HG02642 (cell line): Measurements from ENCODE around the gene KCNK10.

ENCODE experiments used
- ATAC-seq: cut with Tn5 transposase; IDR thresholded peaks from one replicate; pipeline ENCODE4 v1.9.1; 2021; ENCODE audit warnings: mild to moderate bottlenecking; ENCODE audit not compliant: unreplicated experiment, poor library complexity

Gene KCNK10

DNA sequence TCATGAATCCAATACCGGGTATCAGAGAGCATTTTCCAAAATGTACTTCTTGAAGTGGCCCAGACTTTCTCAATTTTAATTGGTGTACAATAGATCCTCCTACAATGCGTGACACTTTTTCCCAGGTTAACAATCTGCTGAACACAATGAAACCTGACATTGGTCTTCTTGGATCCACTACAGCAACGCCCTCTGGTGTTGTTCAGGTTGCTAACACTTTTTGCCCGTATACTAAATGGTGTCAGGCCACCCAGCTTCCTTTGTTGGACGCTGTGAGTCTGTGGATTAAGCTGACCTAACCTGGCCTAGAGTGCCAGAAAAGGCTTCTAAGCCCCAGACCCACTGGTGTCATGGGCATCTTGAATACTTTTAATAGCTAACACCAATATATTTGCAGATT lies 89.2 kb downstream of the KCNK10 start:
- no peak for ATAC-seq

DNA sequence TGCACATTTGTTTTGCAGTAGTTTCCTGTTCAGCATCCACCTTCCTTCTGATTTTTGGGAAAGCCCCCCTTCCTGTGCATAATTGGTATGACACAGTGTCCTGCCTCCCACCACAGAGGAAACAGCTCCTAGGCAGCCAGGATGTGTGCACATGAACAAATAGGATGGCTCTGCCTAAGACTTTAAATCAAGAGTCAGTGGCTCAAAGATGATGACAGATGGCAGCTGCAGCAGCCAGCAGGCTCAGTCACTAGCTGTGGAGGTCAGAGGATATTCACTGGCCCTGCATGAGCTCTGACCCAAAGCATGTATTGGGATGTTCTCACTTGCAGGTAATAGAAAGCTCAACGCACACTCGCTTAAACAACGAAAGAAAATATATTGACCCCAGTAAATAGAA lies 90.3 kb downstream of the KCNK10 start:
- no peak for ATAC-seq

DNA sequence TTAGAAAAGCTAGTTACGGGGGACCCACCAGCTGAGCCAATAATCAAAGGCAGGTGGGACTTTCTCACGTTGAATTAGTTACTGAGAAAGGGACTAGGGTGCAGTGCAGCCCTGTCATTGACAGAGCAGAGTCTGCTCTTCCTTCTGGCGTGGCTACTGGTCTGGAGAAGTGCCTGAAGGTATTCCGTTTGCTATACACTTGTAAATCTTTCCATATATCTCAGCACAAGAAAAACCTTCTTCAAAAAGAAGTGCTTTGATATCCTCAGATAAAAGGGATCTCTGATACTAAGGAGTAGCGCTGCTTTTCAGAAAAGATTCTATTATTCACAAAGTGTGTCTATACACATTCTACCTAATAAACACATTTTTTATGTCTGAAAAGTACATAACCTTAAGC lies 91.5 kb downstream of the KCNK10 start:
- ATAC-seq: no peak

- no peak for ATAC-seq
Observed at GRCh38 chr14:88229428-88229827, 93.6 kb downstream of the KCNK10 start.

GRCh38 chr14:88228522-88229236 lies 94.4 kb downstream of the KCNK10 start:
- no peak for ATAC-seq

- no peak for ATAC-seq
Observed at GRCh38 chr14:88227693-88228092, 95.4 kb downstream of the KCNK10 start.

GRCh38 chr14:88225721-88226120 lies 97.3 kb downstream of the KCNK10 start:
- no peak for ATAC-seq

DNA sequence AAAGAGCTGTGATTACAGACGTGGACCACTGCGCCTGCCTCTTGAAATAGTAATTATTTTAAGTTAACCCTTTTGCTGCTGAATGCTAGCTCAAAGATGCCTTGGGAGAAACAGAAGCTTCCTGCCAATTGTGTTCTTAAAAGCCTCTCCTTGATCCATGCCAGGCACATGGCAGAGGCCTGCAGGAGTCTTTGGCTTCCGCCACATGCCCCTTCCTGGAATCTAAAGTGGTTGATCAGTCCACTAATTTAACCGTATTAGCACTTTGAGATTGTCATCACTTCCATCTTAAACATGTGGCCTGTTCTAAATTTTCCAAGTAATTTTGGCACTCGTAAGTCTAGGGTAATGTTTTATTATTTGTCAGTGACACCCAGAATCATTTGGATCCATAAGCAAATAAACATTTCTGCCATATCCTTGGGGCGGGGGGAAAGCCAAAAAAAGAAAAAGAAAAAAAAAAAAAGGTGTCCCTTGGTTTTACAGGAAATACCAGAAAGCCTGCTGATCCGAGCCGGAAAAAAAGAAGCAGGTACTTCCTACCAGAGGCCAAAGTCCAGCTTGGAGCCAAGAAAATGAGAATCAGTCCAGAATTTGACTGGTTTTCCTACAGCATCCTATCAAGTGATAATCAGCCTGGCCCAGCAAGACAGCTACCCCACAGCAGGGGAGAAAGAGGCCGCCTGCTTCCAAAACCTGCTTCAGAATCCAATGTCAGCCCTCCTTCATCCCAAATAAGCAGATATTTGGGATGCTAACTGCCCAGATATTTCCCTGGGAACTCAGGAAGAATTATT lies 104.8 kb downstream of the KCNK10 start:
- ATAC-seq: no peak

GRCh38 chr14:88212691-88213090 lies 110.4 kb downstream of the KCNK10 start:
- no peak for ATAC-seq

GRCh38 chr14:88210426-88210825 lies 112.6 kb downstream of the KCNK10 start:
- no peak for ATAC-seq

- ATAC-seq: no peak
Observed at GRCh38 chr14:88209273-88209672, 113.8 kb downstream of the KCNK10 start.

GRCh38 chr14:88208858-88209257 lies 114.2 kb downstream of the KCNK10 start:
- no peak for ATAC-seq

DNA sequence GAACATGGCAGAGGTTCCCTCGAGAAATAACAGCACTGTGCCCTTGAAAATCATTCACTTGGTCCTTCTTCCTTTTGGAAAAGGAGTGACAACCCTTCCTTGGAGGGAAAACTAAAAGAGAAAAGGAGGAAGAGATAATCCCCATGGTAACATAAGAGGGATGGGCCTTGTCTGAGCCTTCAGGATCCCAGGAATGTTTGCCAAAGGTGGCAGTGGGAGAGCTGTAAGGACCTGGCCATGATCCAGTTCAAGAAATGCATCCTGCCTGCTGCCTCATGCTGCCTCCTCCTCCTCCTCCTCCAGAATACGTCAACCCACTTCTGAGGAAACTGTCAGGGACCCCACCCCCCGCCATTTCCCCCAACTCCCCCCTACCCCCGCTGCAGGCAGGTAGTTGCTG lies 118.8 kb downstream of the KCNK10 start:
- no peak for ATAC-seq

GRCh38 chr14:88203291-88203690 lies 119.8 kb downstream of the KCNK10 start:
- ATAC-seq: no peak

DNA sequence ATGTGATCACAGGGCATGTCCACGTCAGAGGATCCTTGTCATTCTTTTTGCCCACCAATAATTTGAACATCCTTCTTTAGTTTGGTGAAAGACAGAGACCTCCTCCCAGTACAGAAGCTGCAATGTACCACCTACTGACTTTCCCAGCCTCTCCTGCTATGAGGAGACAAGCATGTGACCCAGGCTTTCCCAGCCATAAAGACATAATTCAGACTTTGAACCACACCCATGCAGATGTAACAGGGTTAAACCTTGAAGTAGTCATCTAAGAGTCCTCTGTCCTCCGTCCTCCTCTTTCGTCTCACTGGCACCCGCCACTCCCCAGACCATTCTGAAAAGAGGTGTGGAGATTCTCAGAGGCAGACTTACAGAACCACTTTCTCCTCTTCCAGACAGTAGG lies 120.8 kb downstream of the KCNK10 start:
- no peak for ATAC-seq

DNA sequence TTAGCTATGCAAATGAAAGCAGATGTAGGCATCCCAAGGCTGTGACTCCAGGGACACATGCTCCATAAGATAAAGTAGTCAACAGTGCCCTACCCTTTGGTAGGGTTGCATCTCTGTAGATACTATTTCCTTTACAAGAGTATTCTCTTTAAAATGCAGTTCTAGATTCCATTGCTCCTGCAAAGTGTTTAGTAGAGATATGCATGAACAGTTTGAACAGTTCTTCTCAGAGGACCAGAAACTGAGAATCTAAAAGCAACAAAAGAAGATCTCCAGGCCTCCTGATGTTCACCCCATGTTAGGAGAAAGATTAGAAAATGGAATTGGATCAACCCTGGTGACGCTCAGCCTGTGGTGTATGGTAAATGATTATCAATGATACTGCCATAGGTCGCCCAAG lies 121.2 kb downstream of the KCNK10 start:
- no peak for ATAC-seq

DNA sequence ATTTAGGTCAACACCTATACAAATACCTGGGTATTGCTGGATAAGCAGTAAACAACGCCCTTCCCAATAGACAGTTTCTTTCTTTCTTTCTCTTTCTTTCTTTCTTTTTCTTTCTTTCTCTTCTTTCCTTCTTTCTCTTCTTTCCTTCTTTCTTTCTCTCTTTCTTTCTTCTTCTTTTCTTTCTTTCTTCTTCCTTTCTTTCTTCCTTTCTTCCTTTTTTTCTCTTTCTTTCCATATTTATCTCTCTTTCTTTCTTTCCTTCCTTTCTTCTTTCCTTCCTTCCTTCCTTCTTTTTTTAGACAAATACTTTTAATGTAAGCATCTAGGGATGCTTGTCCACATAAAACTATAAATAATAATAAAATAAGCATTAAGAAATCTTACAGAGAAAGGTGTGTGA lies 123.2 kb downstream of the KCNK10 start:
- ATAC-seq: no peak

- no peak for ATAC-seq
Observed at GRCh38 chr14:88198446-88198845, 124.6 kb downstream of the KCNK10 start.

- ATAC-seq: no peak
Observed at GRCh38 chr14:88196925-88197324, 126.1 kb downstream of the KCNK10 start.

DNA sequence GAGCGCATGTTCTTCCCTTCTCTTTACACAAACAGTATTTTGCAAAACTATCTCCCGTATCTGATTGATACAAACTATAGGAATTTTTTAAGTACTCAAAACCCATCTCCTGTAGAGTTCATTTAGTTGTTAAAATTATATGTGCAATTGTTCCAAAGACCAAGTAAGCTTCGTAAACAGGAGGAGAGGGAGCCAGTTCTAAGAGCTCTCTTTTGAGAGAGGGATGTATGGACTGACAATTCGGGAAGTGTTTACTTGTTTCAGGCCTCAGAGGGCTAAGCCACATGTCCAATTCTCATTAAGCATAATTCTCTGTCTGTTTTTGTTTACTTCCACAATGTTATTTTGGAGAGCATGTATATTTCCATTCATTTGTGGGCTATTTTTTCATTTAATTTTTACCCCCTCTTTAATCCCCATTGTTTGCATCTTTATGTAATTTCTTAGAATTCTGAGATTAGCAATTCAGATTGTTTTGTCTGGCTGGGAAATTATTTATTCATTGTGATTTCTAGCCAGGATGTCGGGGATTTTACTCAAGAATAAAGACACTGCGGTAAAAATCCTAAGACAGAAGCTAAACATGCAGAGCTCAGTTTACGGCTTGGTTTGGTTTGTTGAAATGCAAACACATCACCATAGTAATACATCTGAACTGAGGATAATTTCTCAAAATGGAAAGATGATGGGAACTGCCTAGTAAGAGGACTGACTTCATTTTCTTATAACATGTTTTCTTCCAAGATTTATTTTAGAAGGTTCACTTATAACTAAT lies 126.8 kb downstream of the KCNK10 start:
- no peak for ATAC-seq

- ATAC-seq: no peak
Observed at GRCh38 chr14:88195676-88196075, 127.4 kb downstream of the KCNK10 start.
